Neural cell (in vitro differentiated cells): ENCODE results near the gene RNF20. TPM values are rescaled to one million over a fixed set of nuclear protein-coding genes. Genes with fewer than 3 reads are reported as not detected.

Experiments used
- H2AFZ ChIP-seq: fragments of 200-600, 300-800 bp; sonication (generic), shearing (Covaris generic); 2 replicates; pipeline ENCODE4 v1.6.0; 2014; ENCODE audit warnings: low read depth, mild to moderate bottlenecking, antibody characterized with exemption, low read length, moderate library complexity
- H3F3A ChIP-seq: fragments of 200-600 bp; shearing (Covaris generic); 2 replicates; pipeline ENCODE4 v1.6.1; 2016; ENCODE audit warnings: mild to moderate bottlenecking, moderate library complexity, mixed read lengths, antibody characterized with exemption, low read length; ENCODE audit not compliant: insufficient read depth, poor library complexity, severe bottlenecking
- H3K27ac ChIP-seq: fragments of 200-600, 300-800 bp; sonication (generic), shearing (Covaris generic); 2 replicates; pipeline ENCODE4 v1.5.1; 2014; ENCODE audit warnings: mild to moderate bottlenecking, low read length, moderate library complexity
- H3K27me3 ChIP-seq: fragments of 300-800, 200-600 bp; sonication (generic), shearing (Covaris generic); 2 replicates; pipeline ENCODE4 v1.6.0; 2014; ENCODE audit warnings: mild to moderate bottlenecking, low read depth, low read length, moderate library complexity; ENCODE audit not compliant: insufficient read depth
- H3K36me3 ChIP-seq: fragments of 300-800, 200-600 bp; sonication (generic), shearing (Covaris generic); 2 replicates; pipeline ENCODE4 v1.5.1; 2014; ENCODE audit warnings: mild to moderate bottlenecking, antibody characterized with exemption, low read length, moderate library complexity; ENCODE audit not compliant: insufficient read depth
- H3K4me2 ChIP-seq: fragments of 300-800, 200-600 bp; sonication (generic), shearing (Covaris generic); 2 replicates; pipeline ENCODE4 v1.6.0; 2014; ENCODE audit warnings: mild to moderate bottlenecking, low read length
- H3K4me3 ChIP-seq: fragments of 300-800, 200-600 bp; sonication (generic), shearing (Covaris generic); 2 replicates; pipeline ENCODE4 v1.5.1; 2014; ENCODE audit warnings: mild to moderate bottlenecking, low read length, moderate library complexity
- H3K79me2 ChIP-seq: fragments of 200-600 bp; shearing (Covaris generic); replicated peaks from 2 replicates; pipeline ENCODE4 v1.6.0; 2014; ENCODE audit warnings: mild to moderate bottlenecking, low read length, moderate library complexity; ENCODE audit not compliant: insufficient read depth
- H3K9ac ChIP-seq: fragments of 300-800, 200-600 bp; sonication (generic), shearing (Covaris generic); 2 replicates; pipeline ENCODE4 v1.6.1; 2016; ENCODE audit warnings: mild to moderate bottlenecking, low read length, mixed read lengths
- H3K9me2 ChIP-seq: fragments of 200-600 bp; shearing (Covaris generic); 2 replicates; pipeline ENCODE4 v1.6.1; 2016; ENCODE audit warnings: mild to moderate bottlenecking, low read length, mixed read lengths; ENCODE audit not compliant: insufficient read depth
- H3K9me3 ChIP-seq: fragments of 200-600, 300-800 bp; sonication (generic), shearing (Covaris generic); 2 replicates; pipeline ENCODE4 v1.6.1; 2016; ENCODE audit warnings: mild to moderate bottlenecking, mixed run types, low read length, moderate library complexity, mixed read lengths
- H4K20me1 ChIP-seq: fragments of 200-600 bp; shearing (Covaris generic); 2 replicates; pipeline ENCODE4 v1.6.1; 2016; ENCODE audit warnings: mild to moderate bottlenecking, mixed run types; ENCODE audit not compliant: insufficient read depth
- CTCF ChIP-seq: fragments of 450-650 bp; IDR thresholded peaks from 2 replicates; pipeline ENCODE4 v1.5.1; 2014; ENCODE audit warnings: antibody characterized with exemption, mild to moderate bottlenecking, moderate library complexity; ENCODE audit not compliant: poor library complexity, severe bottlenecking
- EP300 ChIP-seq: fragments of 450-650 bp; conservative IDR thresholded peaks from 2 replicates; pipeline ENCODE4 v1.6.1; 2014; ENCODE audit warnings: antibody characterized with exemption, mild to moderate bottlenecking, moderate library complexity; ENCODE audit not compliant: poor library complexity, severe bottlenecking
- EZH2 ChIP-seq: fragments of 200-600, 300-800 bp; shearing (Covaris generic), sonication (generic); IDR thresholded peaks from 2 replicates; pipeline ENCODE4 v1.6.1; 2014; ENCODE audit warnings: antibody characterized with exemption, low read length, borderline replicate concordance, mild to moderate bottlenecking; ENCODE audit not compliant: insufficient read depth, poor library complexity, severe bottlenecking
- MXI1 ChIP-seq: fragments of 450-650 bp; conservative IDR thresholded peaks from 2 replicates; pipeline ENCODE4 v1.6.1; 2014; ENCODE audit warnings: antibody characterized with exemption, mild to moderate bottlenecking; ENCODE audit not compliant: poor library complexity, severe bottlenecking
- POLR2AphosphoS5 ChIP-seq: IDR thresholded peaks from 2 replicates; pipeline ENCODE4 v1.6.1; 2012
- RAD21 ChIP-seq: fragments of 450-650 bp; conservative IDR thresholded peaks from 2 replicates; pipeline ENCODE4 v1.6.1; 2014; ENCODE audit warnings: antibody characterized with exemption, mild to moderate bottlenecking, moderate library complexity
- REST ChIP-seq: IDR thresholded peaks from 2 replicates; pipeline ENCODE4 v1.6.1; 2012; ENCODE audit warnings: borderline replicate concordance
- SMC3 ChIP-seq: fragments of 450-650 bp; conservative IDR thresholded peaks from 2 replicates; pipeline ENCODE4 v1.6.1; 2014; ENCODE audit warnings: antibody characterized with exemption, mild to moderate bottlenecking, moderate library complexity; ENCODE audit not compliant: poor library complexity
- TAF1 ChIP-seq: IDR thresholded peaks from 2 replicates; pipeline ENCODE4 v1.6.1; 2012; ENCODE audit warnings: low read depth
- polyA plus RNA-seq: library from polyadenylated mRNA; depleted of rRNA; stranded (reverse); fragments of >200 nt; gene quantifications from 2 replicates; pipeline ENCODE4 v1.2.3, GENCODE V29; 2014

Gene RNF20
- polyA plus RNA-seq, 1 donor from 2014 or later: 32.1 TPM

- TF ChIP-seq CTCF (no peak), RAD21 (no peak), SMC3 (no peak), REST (no peak), MXI1 (no peak), TAF1 (no peak)
- Histone ChIP-seq H3K27ac (no peak overlapping the region), H3K9me2 (no peaks in the 10 kb centered on the region), H4K20me1 (no peaks in the 10 kb centered on the region), H3K4me3 (no peak overlapping the region), H3K27me3 (no peaks in the 10 kb centered on the region), H3F3A (no peaks in the 10 kb centered on the region), H2AFZ (no peak overlapping the region), H3K4me2 (no peak overlapping the region), H3K36me3 (no peaks in the 10 kb centered on the region), H3K79me2 (no peaks in the 10 kb centered on the region), H3K9me3 (no peaks in the 10 kb centered on the region), H3K9ac (no peak overlapping the region)
Measured at GRCh38 chr9:101513351-101513750, 20.3 kb upstream of the RNF20 start.

GRCh38 chr9:101514071-101514470 is 19.6 kb upstream of the RNF20 start:
- Histone ChIP-seq H3F3A (no peaks in the 10 kb centered on the region), H3K9ac (no peak overlapping the region), H3K27me3 (no peaks in the 10 kb centered on the region), H3K4me3 (no peak overlapping the region), H3K9me3 (no peaks in the 10 kb centered on the region), H2AFZ (no peak overlapping the region), H3K9me2 (no peaks in the 10 kb centered on the region), H3K36me3 (no peaks in the 10 kb centered on the region), H3K79me2 (no peaks in the 10 kb centered on the region), H3K4me2 (no peak overlapping the region), H3K27ac (no peak overlapping the region), H4K20me1 (no peaks in the 10 kb centered on the region)
- TF ChIP-seq POLR2AphosphoS5: no peak
- no peak for TF ChIP-seq REST
- no peak for TF ChIP-seq EZH2
- TF ChIP-seq EP300: no peak
- TF ChIP-seq MXI1: no peak
- no peak for TF ChIP-seq CTCF
- TF ChIP-seq SMC3: no peak
- no peak for TF ChIP-seq TAF1
- TF ChIP-seq RAD21: no peak
